ENCODE measurements around the gene MBP. TPM values are rescaled to one million over a fixed set of nuclear protein-coding genes. Genes with fewer than 3 reads are reported as not detected.

Gene MBP
- total and polyA plus RNA-seq, 8 donors = 6.3 to 33.5 (median 20.7) TPM

GRCh38 chr18:77106331-77106730 lies 26.3 kb downstream of the MBP start:
- intact Hi-C loops (cut with DNase I) = no loop called here

GRCh38 chr18:77105680-77106079 lies 26.9 kb downstream of the MBP start:
- Histone ChIP-seq H3K4me1 (peaks cover 0 to 21% (median 0%) of the 10 kb centered on the region in 3 donors), H3K4me3 (no peak overlapping the region), H3K27me3 (no peaks in the 10 kb centered on the region), H3K9me3 (no peaks in the 10 kb centered on the region), H3K36me3 (no peaks in the 10 kb centered on the region), H3K27ac (no peak overlapping the region)
- no peak for ATAC-seq
- no peak for TF ChIP-seq CTCF (IDR thresholded peaks at IDR 0.05)
- intact Hi-C loops (cut with DNase I) = no loop called here
- 96 to 97% methylated on average over 3 of the region's 3 CpGs for WGBS, 2 donors
- no peak for FAIRE-seq
- DNase-seq = no peak

More at GRCh38 chr18:77106331-77106730, 26.3 kb downstream of the MBP start:
- H3K4me3 ChIP-seq = no peak overlapping the region
- H3K27ac ChIP-seq = no peak overlapping the region
- ATAC-seq = no peak
- H3K27me3 ChIP-seq = no peaks in the 10 kb centered on the region
- no peak for TF ChIP-seq CTCF (IDR thresholded peaks at IDR 0.05)
- peaks cover 0 to 16% (median 0%) of the 10 kb centered on the region in 3 donors for H3K4me1 ChIP-seq
- DNase-seq = peak in 1 of 6 donors; percentile 23
- WGBS, 2 donors = 87 to 91% methylated on average over 15 of the region's 15 CpGs
- no peaks in the 10 kb centered on the region for H3K36me3 ChIP-seq
- no peak for FAIRE-seq
- H3K9me3 ChIP-seq = no peaks in the 10 kb centered on the region

- FAIRE-seq (no peak), DNase-seq (no peak), ATAC-seq (no peak)
- Histone ChIP-seq H3K27ac (no peak overlapping the region), H3K4me3 (no peak overlapping the region), H3K9me3 (no peaks in the 10 kb centered on the region), H3K36me3 (no peaks in the 10 kb centered on the region), H3K27me3 (no peaks in the 10 kb centered on the region), H3K4me1 (peaks cover 0 to 21% (median 0%) of the 10 kb centered on the region in 3 donors)
- 86 to 89% methylated on average over 10 of the region's 10 CpGs for WGBS, 2 donors
- no peak for TF ChIP-seq CTCF (IDR thresholded peaks at IDR 0.05)
- intact Hi-C loops (cut with DNase I) = no loop called here
These were observed 27.6 kb downstream of the MBP start for GRCh38 chr18:77105028-77105427.

- Histone ChIP-seq H3K27me3 (no peaks in the 10 kb centered on the region), H3K4me3 (no peak overlapping the region), H3K36me3 (no peaks in the 10 kb centered on the region), H3K4me1 (peaks cover 0 to 21% (median 0%) of the 10 kb centered on the region in 3 donors), H3K27ac (peak overlapping the region in 2 of 4 donors; percentile 14 to 16), H3K9me3 (no peaks in the 10 kb centered on the region)
- ATAC-seq (no peak), FAIRE-seq (no peak), DNase-seq (peak in 1 of 6 donors; percentile 11)
- WGBS, 2 donors = 70 to 84% methylated on average over 11 of the region's 11 CpGs
- no peak for TF ChIP-seq CTCF (IDR thresholded peaks at IDR 0.05)
- intact Hi-C loops (cut with DNase I) = no loop called here
These were observed 28.5 kb downstream of the MBP start for GRCh38 chr18:77103991-77104531.

GRCh38 chr18:77103187-77103850 lies 29.3 kb downstream of the MBP start:
- Histone ChIP-seq H3K9me3 (no peaks in the 10 kb centered on the region), H3K4me1 (peaks cover 0 to 21% (median 0%) of the 10 kb centered on the region in 3 donors), H3K4me3 (no peak overlapping the region), H3K27ac (peak overlapping the region in 3 of 4 donors; percentile 14 to 61 (median 16)), H3K27me3 (no peaks in the 10 kb centered on the region), H3K36me3 (no peaks in the 10 kb centered on the region)
- FAIRE-seq (no peak), ATAC-seq (no peak), DNase-seq (peak in 1 of 6 donors; percentile 10)
- intact Hi-C loops (cut with DNase I) = no loop called here
- no peak for TF ChIP-seq CTCF (IDR thresholded peaks at IDR 0.05)
- 78 to 85% methylated on average over 14 of the region's 14 CpGs for WGBS, 2 donors
